ENCODE data around the gene CDON. TPM values are rescaled to one million over a fixed set of nuclear protein-coding genes. Genes with fewer than 3 reads are reported as not detected.

The CDON gene
- total and polyA plus RNA-seq, 8 donors, result 0.80 to 10.7 (median 2.9) TPM

DNA sequence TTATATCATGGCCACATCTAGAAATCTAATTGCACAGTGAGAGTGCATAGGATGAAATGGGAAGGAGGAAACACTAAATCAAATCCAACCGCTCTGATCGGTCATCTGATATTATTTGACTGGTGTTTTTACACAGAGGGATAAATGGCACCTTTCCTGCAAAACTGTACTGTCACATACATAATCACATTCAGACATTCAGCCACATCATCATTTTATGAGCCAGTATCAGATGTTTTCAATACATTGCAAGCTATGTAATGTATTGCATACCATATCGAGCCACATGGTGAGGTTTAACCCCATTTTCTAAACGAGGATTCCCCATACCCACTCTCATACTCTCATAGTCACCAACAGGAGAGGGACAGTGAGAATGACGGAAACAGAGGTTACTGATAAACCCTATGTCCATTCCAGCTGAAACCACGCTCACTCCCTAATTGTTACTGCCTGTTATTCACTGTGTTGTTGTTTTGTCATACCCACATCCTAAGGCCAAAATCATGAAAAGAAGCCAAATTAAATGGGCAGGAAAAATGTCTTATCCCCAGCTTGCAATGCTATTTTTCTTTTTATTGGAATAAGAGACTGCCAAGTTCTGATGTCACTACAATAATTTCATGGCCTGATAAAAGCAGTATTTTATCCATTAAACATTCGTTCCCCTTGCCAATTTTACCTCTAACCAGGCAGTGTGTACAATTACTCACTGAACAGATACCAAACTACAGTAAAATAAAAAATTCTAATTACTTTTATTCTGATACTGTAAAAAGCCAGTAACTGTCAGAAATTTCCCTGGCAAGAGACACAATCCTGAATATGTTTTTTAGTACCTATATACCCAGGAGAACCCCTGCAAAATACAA, 9.0 kb downstream of the CDON start:
- WGBS, 2 donors, result 56 to 69% methylated on average over 7 of the region's 7 CpGs
- no peaks in the 10 kb centered on the region for H3K36me3 ChIP-seq

DNA sequence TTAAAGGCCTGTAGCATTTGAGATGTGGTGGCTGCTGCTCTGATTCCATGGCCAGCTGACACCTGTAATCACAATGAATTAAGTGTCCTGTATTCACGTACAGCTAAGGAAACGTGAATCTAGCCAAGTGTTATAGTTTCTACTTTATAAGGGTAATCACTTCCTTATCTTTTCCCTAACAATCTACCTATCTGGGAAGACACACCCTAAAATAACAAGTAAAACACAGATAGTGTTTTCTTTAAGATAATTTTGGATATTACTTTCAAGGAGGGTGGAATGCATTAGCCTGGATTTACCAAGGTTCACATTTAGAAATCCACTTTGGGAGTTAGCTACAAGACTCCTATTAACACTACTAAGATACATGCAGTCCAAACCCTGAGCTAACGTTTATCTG, 11.5 kb downstream of the CDON start:
- no peaks in the 10 kb centered on the region for H3K36me3 ChIP-seq
- H3K4me3 ChIP-seq, result no peak overlapping the region
- TF ChIP-seq, protein P1, sequence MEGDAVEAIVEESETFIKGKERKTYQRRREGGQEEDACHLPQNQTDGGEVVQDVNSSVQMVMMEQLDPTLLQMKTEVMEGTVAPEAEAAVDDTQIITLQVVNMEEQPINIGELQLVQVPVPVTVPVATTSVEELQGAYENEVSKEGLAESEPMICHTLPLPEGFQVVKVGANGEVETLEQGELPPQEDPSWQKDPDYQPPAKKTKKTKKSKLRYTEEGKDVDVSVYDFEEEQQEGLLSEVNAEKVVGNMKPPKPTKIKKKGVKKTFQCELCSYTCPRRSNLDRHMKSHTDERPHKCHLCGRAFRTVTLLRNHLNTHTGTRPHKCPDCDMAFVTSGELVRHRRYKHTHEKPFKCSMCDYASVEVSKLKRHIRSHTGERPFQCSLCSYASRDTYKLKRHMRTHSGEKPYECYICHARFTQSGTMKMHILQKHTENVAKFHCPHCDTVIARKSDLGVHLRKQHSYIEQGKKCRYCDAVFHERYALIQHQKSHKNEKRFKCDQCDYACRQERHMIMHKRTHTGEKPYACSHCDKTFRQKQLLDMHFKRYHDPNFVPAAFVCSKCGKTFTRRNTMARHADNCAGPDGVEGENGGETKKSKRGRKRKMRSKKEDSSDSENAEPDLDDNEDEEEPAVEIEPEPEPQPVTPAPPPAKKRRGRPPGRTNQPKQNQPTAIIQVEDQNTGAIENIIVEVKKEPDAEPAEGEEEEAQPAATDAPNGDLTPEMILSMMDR (IDR thresholded peaks at IDR 0.05), result no peak
- WGBS, 2 donors, result 53 to 55% methylated on average over 3 of the region's 3 CpGs
- no peaks in the 10 kb centered on the region for H3K9me3 ChIP-seq
- intact Hi-C loops (cut with DNase I), result loop anchor here in 1 of 3 donors (10.0 kb wide), 1 partner anchor 144 kb away; no protein-coding TSS in a partner anchor
- no peak for ATAC-seq
- no peaks in the 10 kb centered on the region for H3K27me3 ChIP-seq
- FAIRE-seq, result no peak
- H3K27ac ChIP-seq, result no peak overlapping the region
- no peak for DNase-seq
- no peaks in the 10 kb centered on the region for H3K4me1 ChIP-seq

More for the DNA sequence above, 9.0 kb downstream of the CDON start:
- Histone ChIP-seq H3K27me3 (peaks cover 0 to 8% (median 0%) of the 10 kb centered on the region in 4 donors), H3K4me1 (no peaks in the 10 kb centered on the region), H3K4me3 (no peak overlapping the region), H3K9me3 (no peaks in the 10 kb centered on the region), H3K27ac (no peak overlapping the region)
- ATAC-seq (no peak), DNase-seq (no peak), FAIRE-seq (no peak)
- intact Hi-C loops (cut with DNase I), result loop anchor here in 1 of 3 donors (10.0 kb wide), 1 partner anchor 141 kb away; no protein-coding TSS in a partner anchor
- TF ChIP-seq, protein P1 (IDR thresholded peaks at IDR 0.05), result no peak

DNA sequence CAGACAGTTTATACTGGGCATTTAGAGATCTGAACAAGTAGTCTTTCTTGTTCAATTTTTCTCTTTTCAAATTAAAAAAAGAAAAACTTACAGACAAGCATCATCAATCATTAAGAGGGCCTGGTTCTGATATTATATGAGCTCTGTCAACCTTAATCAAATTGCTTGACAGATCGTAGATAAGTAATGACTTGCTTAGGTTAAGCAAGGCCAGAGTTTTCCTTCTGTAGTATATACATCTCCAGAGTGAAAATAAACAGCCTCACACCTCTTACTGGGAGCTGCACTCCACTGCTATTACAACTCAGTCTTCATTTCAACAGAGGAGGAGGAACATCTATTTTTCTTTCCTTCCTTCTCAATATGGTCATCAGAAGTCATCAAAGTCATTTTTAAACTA, 13.5 kb downstream of the CDON start:
- intact Hi-C loops (cut with DNase I), result no loop called here
- DNase-seq, result no peak
- no peak for FAIRE-seq

DNA sequence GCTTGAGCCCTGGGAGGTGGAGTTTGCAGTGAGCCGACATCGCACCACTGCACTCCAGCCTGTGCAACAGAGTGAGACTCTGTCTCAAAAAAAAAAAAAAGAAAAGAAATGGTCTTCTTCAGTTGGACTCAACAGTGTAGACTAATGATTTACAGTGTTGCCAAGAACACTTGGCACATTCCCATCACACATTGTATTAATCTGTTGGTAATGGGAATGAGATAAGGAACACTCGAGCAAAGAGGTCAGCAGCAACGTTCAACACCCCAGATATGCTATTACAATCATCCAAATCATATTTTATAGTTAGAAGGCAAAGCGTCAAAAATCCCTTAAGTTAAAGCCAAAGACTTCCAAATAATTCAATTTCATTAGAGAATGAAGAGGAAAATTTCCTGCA, 14.5 kb downstream of the CDON start:
- Histone ChIP-seq H3K4me1 (no peaks in the 10 kb centered on the region), H3K36me3 (no peaks in the 10 kb centered on the region), H3K27me3 (no peaks in the 10 kb centered on the region), H3K9me3 (no peaks in the 10 kb centered on the region), H3K4me3 (no peak overlapping the region), H3K27ac (no peak overlapping the region)
- DNase-seq (no peak), ATAC-seq (peak in 2 of 4 donors; percentile 58 to 62), FAIRE-seq (no peak)
- TF ChIP-seq, protein P1 (IDR thresholded peaks at IDR 0.05), result no peak
- intact Hi-C loops (cut with DNase I), result no loop called here
- WGBS, 2 donors, result 20 to 28% methylated on average over 5 of the region's 5 CpGs

More for the DNA sequence above, 13.5 kb downstream of the CDON start:
- no peak overlapping the region for H3K4me3 ChIP-seq
- ATAC-seq, result no peak
- TF ChIP-seq, protein P1 (IDR thresholded peaks at IDR 0.05), result no peak
- no peaks in the 10 kb centered on the region for H3K9me3 ChIP-seq
- 41 to 43% methylated on average over 1 of the region's 1 CpG for WGBS, 2 donors
- H3K27ac ChIP-seq, result no peak overlapping the region
- H3K36me3 ChIP-seq, result no peaks in the 10 kb centered on the region
- no peaks in the 10 kb centered on the region for H3K4me1 ChIP-seq
- H3K27me3 ChIP-seq, result no peaks in the 10 kb centered on the region
